CD14-positive monocyte (primary cell): ENCODE measurements around the gene SIRT7. TPM values are rescaled to one million over a fixed set of nuclear protein-coding genes. Genes with fewer than 3 reads are reported as not detected.

ENCODE experiments used
- polyA plus RNA-seq, 3 donors: library from polyadenylated mRNA; depleted of rRNA in 1 of 3; unstranded in 2 of 3; stranded (reverse) in 1 of 3; fragments of 300-500 nt in 2 of 3; fragments of >200 nt in 1 of 3; fragmentation: Illumina TruSeq in 2 of 3; gene quantifications; 1 replicate in 2 of 3; 2 replicates in 1 of 3; pipeline ENCODE4 v1.2.3, GENCODE V29; 2012 to 2021

The SIRT7 gene
- polyA plus RNA-seq, 3 donors: 22.5 to 73.5 (median 23.7) TPM

Other genes starting within 250 kb of the SIRT7 start
- gene ARL16, start 234.4 kb downstream of the SIRT7 start, polyA plus RNA-seq: 10 to 100 TPM; 17.6 to 43.0 (median 28.7) TPM
- 100 to 1,000 TPM in 1 of 3 donors, 10 to 100 TPM in 2; 19.3 to 200 (median 28.0) TPM for gene HGS, start 234.2 kb downstream of the SIRT7 start, polyA plus RNA-seq
- gene MRPL12, start 214.8 kb downstream of the SIRT7 start, polyA plus RNA-seq: 10 to 100 TPM; 21.2 to 57.0 (median 38.3) TPM
- 1 to 10 TPM; 1.8 to 2.3 (median 1.9) TPM for gene SLC25A10, start 205.9 kb downstream of the SIRT7 start, polyA plus RNA-seq
- not detected for gene GCGR, start 114.0 kb downstream of the SIRT7 start, polyA plus RNA-seq
- gene MCRIP1, start 84.9 kb downstream of the SIRT7 start, polyA plus RNA-seq: 10 to 100 TPM; 48.4 to 63.0 (median 48.5) TPM
- 1 to 10 TPM in 1 of 3 donors, under 1 TPM in 2; 0.22 to 1.5 (median 0.33) TPM for gene PPP1R27, start 83.1 kb downstream of the SIRT7 start, polyA plus RNA-seq
- 100 to 1,000 TPM; 108 to 297 (median 291) TPM for gene P4HB, start 57.6 kb downstream of the SIRT7 start, polyA plus RNA-seq
- 100 to 1,000 TPM in 1 of 3 donors, 10 to 100 TPM in 2; 86.3 to 477 (median 97.2) TPM for gene ARHGDIA, start 46.8 kb downstream of the SIRT7 start, polyA plus RNA-seq
- gene ALYREF, start 26.6 kb downstream of the SIRT7 start, polyA plus RNA-seq: 10 to 100 TPM; 20.2 to 98.1 (median 57.3) TPM
- 100 to 1,000 TPM; 184 to 512 (median 397) TPM for gene ANAPC11, start 26.5 kb downstream of the SIRT7 start, polyA plus RNA-seq
- gene NPB, start 15.9 kb downstream of the SIRT7 start, polyA plus RNA-seq: under 1 TPM in 2 of 3 donors, not detected in 1; 0.08 to 0.16 TPM
- gene PCYT2, start 6.8 kb downstream of the SIRT7 start, polyA plus RNA-seq: 10 to 100 TPM; 10.7 to 14.5 (median 11.0) TPM
- gene MAFG, start 9.6 kb upstream of the SIRT7 start, polyA plus RNA-seq: 10 to 100 TPM in 1 of 3 donors, 1 to 10 TPM in 2; 7.4 to 66.0 (median 7.6) TPM
- under 1 TPM in 1 of 3 donors, not detected in 2; 0.07 TPM for gene PYCR1, start 19.1 kb upstream of the SIRT7 start, polyA plus RNA-seq
- not detected for gene MYADML2, start 29.1 kb upstream of the SIRT7 start, polyA plus RNA-seq
- gene NOTUM, start 43.0 kb upstream of the SIRT7 start, polyA plus RNA-seq: not detected
- gene ASPSCR1, start 59.5 kb upstream of the SIRT7 start, polyA plus RNA-seq: 10 to 100 TPM; 25.5 to 31.9 (median 25.6) TPM
- gene CENPX, start 104.7 kb upstream of the SIRT7 start, polyA plus RNA-seq: 10 to 100 TPM; 47.7 to 57.0 (median 55.9) TPM
- 10 to 100 TPM in 1 of 3 donors, 1 to 10 TPM in 2; 2.6 to 12.2 (median 3.4) TPM for gene LRRC45, start 105.1 kb upstream of the SIRT7 start, polyA plus RNA-seq
- gene RAC3, start 113.5 kb upstream of the SIRT7 start, polyA plus RNA-seq: 1 to 10 TPM in 1 of 3 donors, not detected in 2; 1.8 TPM
- 10 to 100 TPM; 88.8 to 93.1 (median 90.3) TPM for gene DCXR, start 119.5 kb upstream of the SIRT7 start, polyA plus RNA-seq
- 10 to 100 TPM in 1 of 3 donors, 1 to 10 TPM in 2; 1.5 to 32.4 (median 4.1) TPM for gene RFNG, start 133.6 kb upstream of the SIRT7 start, polyA plus RNA-seq
- 100 to 1,000 TPM; 101 to 130 (median 110) TPM for gene GPS1, start 133.7 kb upstream of the SIRT7 start, polyA plus RNA-seq
- 100 to 1,000 TPM in 1 of 3 donors, 10 to 100 TPM in 2; 23.9 to 175 (median 47.6) TPM for gene DUS1L, start 147.6 kb upstream of the SIRT7 start, polyA plus RNA-seq
- 1 to 10 TPM in 1 of 3 donors, under 1 TPM in 2; 0.08 to 8.4 (median 0.13) TPM for gene FASN, start 180.1 kb upstream of the SIRT7 start, polyA plus RNA-seq